ENCODE data around the gene CPS1.
A peak's percentile ranks its signal among the peaks of the same experiment; 100 is the strongest.

The CPS1 gene

GRCh38 chr2:210577263-210578071 lies 21.1 kb downstream of the CPS1 start:
- TF ChIP-seq, protein P1, sequence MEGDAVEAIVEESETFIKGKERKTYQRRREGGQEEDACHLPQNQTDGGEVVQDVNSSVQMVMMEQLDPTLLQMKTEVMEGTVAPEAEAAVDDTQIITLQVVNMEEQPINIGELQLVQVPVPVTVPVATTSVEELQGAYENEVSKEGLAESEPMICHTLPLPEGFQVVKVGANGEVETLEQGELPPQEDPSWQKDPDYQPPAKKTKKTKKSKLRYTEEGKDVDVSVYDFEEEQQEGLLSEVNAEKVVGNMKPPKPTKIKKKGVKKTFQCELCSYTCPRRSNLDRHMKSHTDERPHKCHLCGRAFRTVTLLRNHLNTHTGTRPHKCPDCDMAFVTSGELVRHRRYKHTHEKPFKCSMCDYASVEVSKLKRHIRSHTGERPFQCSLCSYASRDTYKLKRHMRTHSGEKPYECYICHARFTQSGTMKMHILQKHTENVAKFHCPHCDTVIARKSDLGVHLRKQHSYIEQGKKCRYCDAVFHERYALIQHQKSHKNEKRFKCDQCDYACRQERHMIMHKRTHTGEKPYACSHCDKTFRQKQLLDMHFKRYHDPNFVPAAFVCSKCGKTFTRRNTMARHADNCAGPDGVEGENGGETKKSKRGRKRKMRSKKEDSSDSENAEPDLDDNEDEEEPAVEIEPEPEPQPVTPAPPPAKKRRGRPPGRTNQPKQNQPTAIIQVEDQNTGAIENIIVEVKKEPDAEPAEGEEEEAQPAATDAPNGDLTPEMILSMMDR (conservative IDR thresholded peaks at IDR 0.05), result peak; percentile 88
- no peak overlapping the region for H3K27ac ChIP-seq

GRCh38 chr2:210584834-210585233 lies 28.4 kb downstream of the CPS1 start:
- TF ChIP-seq, protein P1 (conservative IDR thresholded peaks at IDR 0.05), result no peak
- no peak overlapping the region for H3K27ac ChIP-seq

- H3K27ac ChIP-seq, result no peak overlapping the region
- TF ChIP-seq, protein P1 (conservative IDR thresholded peaks at IDR 0.05), result no peak
These were observed 30.0 kb downstream of the CPS1 start for GRCh38 chr2:210586381-210586780.

DNA sequence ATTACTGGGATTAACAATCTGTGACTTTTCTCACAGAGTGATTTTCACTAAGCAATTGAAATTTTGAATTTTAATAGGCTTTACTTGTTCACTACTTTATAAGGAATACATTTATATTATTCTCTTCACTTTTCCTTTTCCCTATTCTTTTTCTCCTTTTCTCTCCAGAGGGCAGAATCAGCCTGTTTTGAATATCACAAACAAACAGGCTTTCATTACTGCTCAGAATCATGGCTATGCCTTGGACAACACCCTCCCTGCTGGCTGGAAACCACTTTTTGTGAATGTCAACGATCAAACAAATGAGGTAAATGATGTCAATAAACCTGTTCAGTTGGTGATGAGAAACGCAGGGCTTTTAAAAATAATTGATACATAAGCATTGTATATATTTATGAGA lies 35.3 kb downstream of the CPS1 start:
- TF ChIP-seq, protein P1 (conservative IDR thresholded peaks at IDR 0.05), result no peak
- H3K27ac ChIP-seq, result no peak overlapping the region

DNA sequence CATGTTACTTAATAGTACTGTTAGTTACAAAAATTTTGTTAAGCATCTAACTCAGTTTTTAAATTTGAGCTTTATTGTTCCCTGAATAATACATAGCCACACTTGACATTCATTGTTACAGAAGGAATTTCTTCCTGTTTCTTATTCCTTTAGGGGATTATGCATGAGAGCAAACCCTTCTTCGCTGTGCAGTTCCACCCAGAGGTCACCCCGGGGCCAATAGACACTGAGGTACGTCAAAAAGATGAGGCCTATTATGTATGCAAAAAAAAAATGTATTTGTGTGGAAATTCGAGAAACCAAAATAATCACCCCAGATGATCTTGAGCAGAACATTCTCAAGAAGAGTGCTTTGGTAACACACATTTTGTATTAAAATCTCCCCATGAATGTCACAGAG lies 36.3 kb downstream of the CPS1 start:
- TF ChIP-seq, protein P1 (conservative IDR thresholded peaks at IDR 0.05), result no peak
- no peak overlapping the region for H3K27ac ChIP-seq

DNA sequence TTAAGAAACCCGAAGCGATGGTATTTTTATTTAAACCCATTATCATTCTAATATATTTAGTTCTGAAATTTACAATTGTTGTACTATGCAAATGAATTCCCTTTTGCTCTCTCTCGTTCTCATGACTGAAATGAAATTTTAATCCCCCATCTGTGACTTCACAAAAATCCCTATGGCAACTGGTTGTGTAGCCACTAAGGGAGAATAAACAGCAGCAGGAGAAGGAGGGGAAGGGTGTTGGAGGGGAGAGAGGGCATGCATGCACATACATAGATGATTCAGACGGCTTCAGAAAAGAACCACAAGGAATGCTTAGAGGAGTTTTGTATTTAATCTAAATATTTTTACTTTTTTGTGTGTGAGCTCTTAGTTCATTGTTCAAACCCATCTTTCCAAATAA lies 36.8 kb downstream of the CPS1 start:
- no peak overlapping the region for H3K27ac ChIP-seq
- TF ChIP-seq, protein P1 (conservative IDR thresholded peaks at IDR 0.05), result no peak

DNA sequence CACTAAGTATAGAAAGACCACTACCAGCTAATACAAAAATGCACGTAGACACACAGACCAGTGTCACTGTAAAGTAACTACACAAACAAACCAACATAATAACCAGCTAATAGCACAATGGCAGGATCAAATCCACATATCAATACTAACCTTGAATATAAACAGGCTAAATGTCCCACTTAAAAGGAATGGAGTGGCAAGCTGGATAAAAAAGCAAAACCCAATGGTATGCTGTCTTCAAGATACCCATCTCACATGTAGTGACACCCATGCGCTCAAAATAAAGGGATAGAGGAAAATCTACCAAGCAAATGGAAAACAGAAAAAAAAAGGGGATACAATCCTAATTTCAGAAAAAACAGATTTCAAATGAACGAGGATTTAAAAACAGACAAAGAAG lies 41.8 kb downstream of the CPS1 start:
- TF ChIP-seq, protein P1 (conservative IDR thresholded peaks at IDR 0.05), result no peak
- H3K27ac ChIP-seq, result no peak overlapping the region
